Skeletal muscle tissue (tissue), 4 donors: ENCODE data around the gene GPM6B. TPM values are rescaled to one million over a fixed set of nuclear protein-coding genes. Genes with fewer than 3 reads are reported as not detected.

ENCODE experiments used
- H3K27ac ChIP-seq: one replicate; pipeline ENCODE4 v1.7.0; 2013; ENCODE audit warnings: mild to moderate bottlenecking, low read depth, low read length, inconsistent platforms
- H3K27me3 ChIP-seq, 3 donors: one replicate each; pipeline ENCODE4 v1.7.0; 2013; ENCODE audit warnings: low read length in 3 of 3; ENCODE audit not compliant: control insufficient read depth in 3 of 3, insufficient read depth in 3 of 3
- H3K36me3 ChIP-seq, 3 donors: one replicate each; pipeline ENCODE4 v1.7.0; 2013; ENCODE audit warnings: low read length in 3 of 3; ENCODE audit not compliant: control insufficient read depth in 3 of 3, insufficient read depth in 3 of 3
- H3K4me1 ChIP-seq, 3 donors: one replicate each; pipeline ENCODE4 v1.7.0; 2013; ENCODE audit warnings: low read length in 3 of 3, mild to moderate bottlenecking in 3 of 3; ENCODE audit not compliant: control insufficient read depth in 3 of 3, insufficient read depth in 3 of 3
- H3K4me3 ChIP-seq, 3 donors: one replicate each; pipeline ENCODE4 v1.7.0; 2013; ENCODE audit warnings: low read length in 3 of 3
- H3K9ac ChIP-seq, 3 donors: one replicate each; pipeline ENCODE4 v1.7.0; 2013; ENCODE audit warnings: low read length in 3 of 3, mild to moderate bottlenecking in 3 of 3, moderate library complexity in 2 of 3, low read depth in 1 of 3
- H3K9me3 ChIP-seq, 3 donors: one replicate each; pipeline ENCODE4 v1.7.0; 2013; ENCODE audit warnings: low read length in 3 of 3; ENCODE audit not compliant: control insufficient read depth in 3 of 3
- total RNA-seq: library from RNA; depleted of rRNA; stranded (reverse); fragments of >200 nt; gene quantifications from one replicate; pipeline ENCODE4 v1.2.3, GENCODE V29; 2014
- donor health status: Osteomylitis.

GPM6B gene
- total RNA-seq, 1 donor from 2014 or later, result 18.8 TPM

GRCh38 chrX:13797512-13797911 lies 19.4 kb downstream of the GPM6B start:
- Histone ChIP-seq H3K36me3 (no peaks in the 10 kb centered on the region), H3K4me1 (no peaks in the 10 kb centered on the region), H3K4me3 (no peak overlapping the region)

GRCh38 chrX:13794417-13794816 lies 22.5 kb downstream of the GPM6B start:
- H3K4me3 ChIP-seq, result no peak overlapping the region
- H3K36me3 ChIP-seq, result no peaks in the 10 kb centered on the region
- H3K27ac ChIP-seq, result no peak overlapping the region
- no peak overlapping the region for H3K9ac ChIP-seq
- H3K9me3 ChIP-seq, result no peaks in the 10 kb centered on the region
- H3K27me3 ChIP-seq, result no peaks in the 10 kb centered on the region
- H3K4me1 ChIP-seq, result no peaks in the 10 kb centered on the region

More at GRCh38 chrX:13797512-13797911, 19.4 kb downstream of the GPM6B start:
- Histone ChIP-seq H3K27me3 (no peaks in the 10 kb centered on the region), H3K9ac (no peak overlapping the region), H3K9me3 (no peaks in the 10 kb centered on the region), H3K27ac (no peak overlapping the region)

- H3K4me3 ChIP-seq, result no peak overlapping the region
- H3K9ac ChIP-seq, result no peak overlapping the region
- H3K27me3 ChIP-seq, result no peaks in the 10 kb centered on the region
- no peak overlapping the region for H3K27ac ChIP-seq
- H3K36me3 ChIP-seq, result no peaks in the 10 kb centered on the region
- H3K9me3 ChIP-seq, result no peaks in the 10 kb centered on the region
- no peaks in the 10 kb centered on the region for H3K4me1 ChIP-seq
Measured at GRCh38 chrX:13793897-13794296, 23.0 kb downstream of the GPM6B start.

GRCh38 chrX:13791559-13791958 lies 25.3 kb downstream of the GPM6B start:
- Histone ChIP-seq H3K9me3 (no peaks in the 10 kb centered on the region), H3K4me3 (no peak overlapping the region), H3K4me1 (no peaks in the 10 kb centered on the region), H3K9ac (no peak overlapping the region), H3K27me3 (no peaks in the 10 kb centered on the region), H3K36me3 (no peaks in the 10 kb centered on the region), H3K27ac (no peak overlapping the region)

- Histone ChIP-seq H3K27me3 (no peaks in the 10 kb centered on the region), H3K9ac (no peak overlapping the region), H3K9me3 (no peaks in the 10 kb centered on the region), H3K27ac (no peak overlapping the region), H3K4me1 (no peaks in the 10 kb centered on the region), H3K4me3 (no peak overlapping the region), H3K36me3 (no peaks in the 10 kb centered on the region)
Measured at GRCh38 chrX:13791145-13791544, 25.7 kb downstream of the GPM6B start.

- Histone ChIP-seq H3K4me1 (no peaks in the 10 kb centered on the region), H3K36me3 (no peaks in the 10 kb centered on the region), H3K27me3 (no peaks in the 10 kb centered on the region), H3K27ac (no peak overlapping the region), H3K9me3 (no peaks in the 10 kb centered on the region), H3K9ac (no peak overlapping the region), H3K4me3 (no peak overlapping the region)
Measured at GRCh38 chrX:13790206-13791131, 26.4 kb downstream of the GPM6B start.

- H3K4me3 ChIP-seq, result no peak overlapping the region
- no peaks in the 10 kb centered on the region for H3K36me3 ChIP-seq
- H3K9me3 ChIP-seq, result no peaks in the 10 kb centered on the region
- H3K27me3 ChIP-seq, result no peaks in the 10 kb centered on the region
- H3K4me1 ChIP-seq, result no peaks in the 10 kb centered on the region
- H3K27ac ChIP-seq, result no peak overlapping the region
- no peak overlapping the region for H3K9ac ChIP-seq
Measured at GRCh38 chrX:13786048-13786447, 30.8 kb downstream of the GPM6B start.

GRCh38 chrX:13780868-13781427 lies 35.9 kb downstream of the GPM6B start:
- no peak overlapping the region for H3K4me3 ChIP-seq
- H3K36me3 ChIP-seq, result peaks cover 0 to 2% (median 2%) of the 10 kb centered on the region in 3 donors
- no peaks in the 10 kb centered on the region for H3K9me3 ChIP-seq
- H3K27me3 ChIP-seq, result peaks cover 0 to 7% (median 0%) of the 10 kb centered on the region in 3 donors
- H3K4me1 ChIP-seq, result no peaks in the 10 kb centered on the region
- no peak overlapping the region for H3K9ac ChIP-seq
- no peak overlapping the region for H3K27ac ChIP-seq

- Histone ChIP-seq H3K36me3 (peaks cover 0 to 9% (median 7%) of the 10 kb centered on the region in 3 donors), H3K9ac (no peak overlapping the region), H3K4me3 (no peak overlapping the region), H3K9me3 (no peaks in the 10 kb centered on the region), H3K27me3 (peaks cover 0 to 7% (median 0%) of the 10 kb centered on the region in 3 donors), H3K4me1 (no peaks in the 10 kb centered on the region), H3K27ac (no peak overlapping the region)
Measured at GRCh38 chrX:13778916-13779315, 38.0 kb downstream of the GPM6B start.

- Histone ChIP-seq H3K9ac (no peak overlapping the region), H3K4me3 (no peak overlapping the region), H3K36me3 (peaks cover 0 to 9% (median 7%) of the 10 kb centered on the region in 3 donors), H3K27me3 (peaks cover 0 to 7% (median 0%) of the 10 kb centered on the region in 3 donors), H3K4me1 (no peaks in the 10 kb centered on the region), H3K9me3 (no peaks in the 10 kb centered on the region), H3K27ac (no peak overlapping the region)
Measured at GRCh38 chrX:13776387-13776786, 40.5 kb downstream of the GPM6B start.
